PC-9 (cell line): ENCODE results near the gene DCP1B.

Source experiments
- CTCF ChIP-seq: fragments of 200-600 bp; sonication (generic); conservative IDR thresholded peaks from 2 replicates; pipeline ENCODE4 v1.6.1; 2017; ENCODE audit warnings: mixed run types, antibody characterized with exemption, mild to moderate bottlenecking, moderate library complexity
- EZH2 ChIP-seq: fragments of 200-600 bp; sonication (generic); IDR thresholded peaks from 2 replicates; pipeline ENCODE4 v1.8.0; 2017; ENCODE audit warnings: antibody characterized with exemption, low read depth

- TF ChIP-seq CTCF: no peak
- TF ChIP-seq EZH2: no peak
These were observed 92.4 kb downstream of the DCP1B start for GRCh38 chr12:1911598-1912575.
